HCT116 (cell line): ENCODE data around the gene SSUH2. TPM values are rescaled to one million over a fixed set of nuclear protein-coding genes. Genes with fewer than 3 reads are reported as not detected.

Experiments
- ATAC-seq: fragments of 200-7000 bp; cut with Tn5 transposase; 2 replicates; pipeline ENCODE4 v1.9.1; 2020; ENCODE audit warnings: mild to moderate bottlenecking, moderate library complexity
- BruUV-seq: library from RNA; stranded (reverse); fragments of 400-500 nt; replicated peaks from 2 replicates; lab custom pipeline; 2021; lab: Mats Ljungman, UMichigan
- CTCF ChIA-PET: fragments of 300-600 bp; sonication (Branson Sonifier 250); formaldehyde crosslinking; loops from one replicate; lab custom pipeline; 2021; ENCODE audit warnings: antibody characterized with exemption; lab: Charles Lee
- POLR2A ChIA-PET: fragments of 300-600, 350-600 bp; sonication (Branson Sonifier 250); formaldehyde crosslinking; loops from one replicate; lab custom pipeline; 2021; ENCODE audit warnings: antibody characterized with exemption; lab: Charles Lee
- RAD21 ChIA-PET, 2 experiments: fragments of 300-600 bp; sonication (Branson Sonifier 250); formaldehyde crosslinking; loops; one replicate each; lab custom pipeline; 2023; ENCODE audit warnings: low total read pairs in 2 of 2; ENCODE audit not compliant: uncharacterized antibody in 2 of 2, unreplicated experiment in 2 of 2, low non-redundant PET in 1 of 2; lab: Charles Lee
- DNase-seq: peaks from one replicate; pipeline ENCODE4 v3.0.0-alpha.2; 2010; ENCODE audit warnings: low read depth, low spot score
- H2AFZ ChIP-seq: fragments of 200-600 bp; shearing (Covaris generic), sonication (generic); 2 replicates; pipeline ENCODE4 v1.6.1; 2017; ENCODE audit warnings: low read depth, mixed run types, mixed read lengths, antibody characterized with exemption, low read length; ENCODE audit not compliant: poor library complexity, severe bottlenecking
- H3K27ac ChIP-seq: 2 replicates; pipeline ENCODE4 v1.5.1; 2012; ENCODE audit warnings: low read depth, low read length
- H3K27me3 ChIP-seq: fragments of 200-600 bp; sonication (generic); 2 replicates; pipeline ENCODE4 v1.6.1; 2016; ENCODE audit warnings: mixed run types, low read length, mixed read lengths; ENCODE audit not compliant: insufficient read depth
- H3K36me3 ChIP-seq, 2 experiments: fragments of 200-500 bp in 1 of 2; fragments of 200-600 bp in 1 of 2; sonication (Bioruptor generic) in 1 of 2; sonication (generic) in 1 of 2; 2 replicates each; pipeline versions ENCODE4 v1.5.1 to v1.6.1; 2014 to 2016; ENCODE audit warnings: low read length in 2 of 2, inconsistent platforms in 1 of 2, mixed read lengths in 1 of 2, mixed run types in 1 of 2; ENCODE audit not compliant: insufficient read depth in 2 of 2, control insufficient read depth in 1 of 2
- H3K4me1 ChIP-seq, 2 experiments: fragments of 200-600 bp in 1 of 2; sonication (generic) in 1 of 2; 2 replicates each; pipeline versions ENCODE4 v1.5.1 to v1.6.1; 2012 to 2017; ENCODE audit warnings: low read length in 2 of 2, inconsistent platforms in 1 of 2, mild to moderate bottlenecking in 1 of 2, mixed read lengths in 1 of 2, mixed run types in 1 of 2, moderate library complexity in 1 of 2; ENCODE audit not compliant: insufficient read depth in 2 of 2, control insufficient read depth in 1 of 2
- H3K4me2 ChIP-seq: fragments of 200-600 bp; sonication (generic); 2 replicates; pipeline ENCODE4 v1.6.1; 2017; ENCODE audit warnings: mixed run types, low read length, mixed read lengths
- H3K4me3 ChIP-seq, 2 experiments: fragments of 200-600 bp in 1 of 2; sonication (generic) in 1 of 2; replicated peaks in 1 of 2; 2 replicates each; pipeline ENCODE4 v1.5.1; 2011 to 2016; ENCODE audit warnings: low read length in 2 of 2, control low read depth in 1 of 2, low read depth in 1 of 2, mild to moderate bottlenecking in 1 of 2, mixed read lengths in 1 of 2, mixed run types in 1 of 2
- H3K79me2 ChIP-seq: fragments of 200-600 bp; sonication (generic); 2 replicates; pipeline ENCODE4 v1.6.1; 2017; ENCODE audit warnings: mild to moderate bottlenecking, mixed run types, low read length, moderate library complexity, mixed read lengths; ENCODE audit not compliant: insufficient read depth
- H3K9ac ChIP-seq: fragments of 200-600 bp; sonication (generic); 2 replicates; pipeline ENCODE4 v1.6.1; 2016; ENCODE audit warnings: low read length, mixed read lengths
- H3K9me2 ChIP-seq: fragments of 200-600 bp; sonication (generic), shearing (Covaris generic); 2 replicates; pipeline ENCODE4 v1.6.1; 2017; ENCODE audit warnings: mixed run types, mild to moderate bottlenecking, moderate library complexity; ENCODE audit not compliant: insufficient read depth
- H3K9me3 ChIP-seq, 2 experiments: fragments of 200-500 bp in 1 of 2; fragments of 200-600 bp in 1 of 2; sonication (Bioruptor generic) in 1 of 2; sonication (generic) in 1 of 2; 2 replicates each; pipeline ENCODE4 v1.6.1; 2014 to 2017; ENCODE audit warnings: low read length in 2 of 2, mixed read lengths in 2 of 2, inconsistent platforms in 1 of 2, low read depth in 1 of 2, mild to moderate bottlenecking in 1 of 2, mixed run types in 1 of 2, moderate library complexity in 1 of 2; ENCODE audit not compliant: control insufficient read depth in 1 of 2, insufficient read depth in 1 of 2
- H4K20me1 ChIP-seq: fragments of 200-600 bp; sonication (generic), shearing (Covaris generic); 2 replicates; pipeline ENCODE4 v1.6.1; 2017; ENCODE audit warnings: mixed run types, mild to moderate bottlenecking, moderate library complexity; ENCODE audit not compliant: insufficient read depth
- CBX3 ChIP-seq: IDR thresholded peaks from 2 replicates; pipeline ENCODE4 v1.6.1; 2012; ENCODE audit warnings: low read depth
- CEBPB ChIP-seq: IDR thresholded peaks from 2 replicates; pipeline ENCODE4 v1.6.1; 2012; ENCODE audit warnings: low read depth
- EGR1 ChIP-seq: IDR thresholded peaks from 2 replicates; pipeline ENCODE4 v1.6.1; 2012; ENCODE audit warnings: low read depth
- EZH2phosphoT487 ChIP-seq: fragments of 200-600 bp; IDR thresholded peaks from 2 replicates; pipeline ENCODE4 v1.6.1; 2018; ENCODE audit warnings: antibody characterized with exemption, borderline replicate concordance
- FOSL1 ChIP-seq: IDR thresholded peaks from 2 replicates; pipeline ENCODE4 v1.6.1; 2012; ENCODE audit warnings: low read depth
- JUND ChIP-seq: IDR thresholded peaks from 2 replicates; pipeline ENCODE4 v1.6.1; 2012
- POLR2A ChIP-seq: IDR thresholded peaks from 2 replicates; pipeline ENCODE4 v1.7.0; 2011; ENCODE audit warnings: borderline replicate concordance; ENCODE audit not compliant: insufficient read depth, insufficient read length; ENCODE audit errors: extremely low read depth
- POLR2AphosphoS5 ChIP-seq: IDR thresholded peaks from 2 replicates; pipeline ENCODE4 v1.6.1; 2011; ENCODE audit warnings: mild to moderate bottlenecking, low read depth, low read length, moderate library complexity
- RAD21 ChIP-seq: IDR thresholded peaks from 2 replicates; pipeline ENCODE4 v1.6.1; 2012; ENCODE audit warnings: low read depth, mild to moderate bottlenecking
- SIN3A ChIP-seq: IDR thresholded peaks from 2 replicates; pipeline ENCODE4 v1.6.1; 2012; ENCODE audit warnings: low read depth
- SP1 ChIP-seq: IDR thresholded peaks from 2 replicates; pipeline ENCODE4 v1.6.1; 2012; ENCODE audit warnings: low read depth
- SRF ChIP-seq: IDR thresholded peaks from 2 replicates; pipeline ENCODE4 v1.6.1; 2012; ENCODE audit warnings: low read depth
- TCF7L2 ChIP-seq: IDR thresholded peaks from 2 replicates; pipeline ENCODE4 v1.7.0; 2011; ENCODE audit warnings: borderline replicate concordance, inconsistent platforms; ENCODE audit not compliant: insufficient read depth, insufficient read length; ENCODE audit errors: extremely low read depth
- ZBTB33 ChIP-seq: IDR thresholded peaks from 2 replicates; pipeline ENCODE4 v1.6.1; 2011; ENCODE audit warnings: mild to moderate bottlenecking, low read length, moderate library complexity; ENCODE audit not compliant: insufficient replicate concordance; ENCODE audit errors: extremely low read depth
- ZNF274 ChIP-seq: fragments of 200-500 bp; sonication (Bioruptor generic); IDR thresholded peaks from 2 replicates; pipeline ENCODE4 v1.6.1; 2014; ENCODE audit warnings: mild to moderate bottlenecking, low read depth, low read length, inconsistent platforms
- intact Hi-C: fragments of 100-400 bp; cut with micrococcal nuclease; formaldehyde crosslinking; loops from 2 replicates; pipeline ENCODE4 v1.10.0; 2022
- total RNA-seq: library from RNA; stranded (reverse); gene quantifications from one replicate; pipeline ENCODE4 v1.2.1, GENCODE V29; 2021; ENCODE audit not compliant: unreplicated experiment

SSUH2 gene
- total RNA-seq, 1 experiment from 2014 or later: 0.76 TPM

- ChIA-PET CTCF (no interaction called here), RAD21 (no interaction called here), POLR2A (no interaction called here)
- no peaks in the 10 kb centered on the region for H3K27me3 ChIP-seq
- BruUV-seq: no TSS peak
- H3K4me3 ChIP-seq: no peak overlapping the region
- H3K79me2 ChIP-seq: no peaks in the 10 kb centered on the region
- H3K27ac ChIP-seq: no peak overlapping the region
- H4K20me1 ChIP-seq: no peaks in the 10 kb centered on the region
- DNase-seq (peak; percentile 21), ATAC-seq (peak; percentile 68)
- peak; percentile 74; the same call in 1 of the 2 replicates for TF ChIP-seq CBX3
- TF ChIP-seq RAD21: no peak
- TF ChIP-seq SP1: 0 out of 2 replicates have a peak, but pooled peaks have one; percentile 10
- TF ChIP-seq FOSL1: peak; percentile 65
- TF ChIP-seq JUND: peak; percentile 59
- H3K9me3 ChIP-seq: no peaks in the 10 kb centered on the region
- H3K4me2 ChIP-seq: peak overlapping the region; percentile 59
- H3K36me3 ChIP-seq: no peaks in the 10 kb centered on the region
- no peak overlapping the region for H2AFZ ChIP-seq
- no peak overlapping the region for H3K9ac ChIP-seq
- intact Hi-C loops: no loop called here
- H3K9me2 ChIP-seq: no peaks in the 10 kb centered on the region
- peaks cover 9 to 17% of the 10 kb centered on the region in 2 experiments for H3K4me1 ChIP-seq
These were observed 1.1 kb upstream of the SSUH2 start for GRCh38 chr3:8645712-8646111.

DNA sequence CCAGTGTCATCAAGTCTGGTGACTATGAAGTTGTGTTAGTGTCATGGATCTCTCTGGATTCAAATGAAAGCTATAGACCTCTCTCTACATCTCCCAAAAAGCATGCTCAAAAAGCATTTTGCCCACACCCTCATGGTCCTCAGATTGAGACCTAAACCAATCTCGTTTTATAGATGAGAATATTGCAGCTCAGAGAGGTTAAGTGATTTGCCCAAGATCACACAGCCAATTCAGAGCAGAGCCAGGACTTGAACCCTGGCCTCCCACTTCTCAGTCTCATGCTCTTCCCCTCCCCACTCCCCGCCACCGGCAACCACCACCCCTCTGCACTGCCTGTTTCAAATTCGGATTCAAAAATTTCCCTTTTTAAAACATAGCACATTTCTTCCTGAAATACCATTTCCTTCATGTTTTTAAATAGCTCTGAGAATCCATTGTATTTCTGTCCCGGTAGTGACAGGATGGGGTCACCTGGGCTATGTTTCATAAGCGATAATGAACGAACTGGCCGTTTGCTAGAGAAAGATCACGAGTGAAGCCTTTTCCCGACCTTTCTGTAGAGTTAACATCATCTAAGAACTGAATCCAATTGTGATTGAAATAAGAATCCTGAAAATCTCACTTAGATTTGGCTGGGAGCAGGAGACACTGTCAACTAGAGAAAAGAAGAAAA lies 769 bp downstream of the SSUH2 start:
- Histone ChIP-seq H3K27ac (no peak overlapping the region), H3K9ac (no peak overlapping the region), H3K4me2 (no peak overlapping the region), H2AFZ (no peak overlapping the region), H3K4me1 (peaks cover 9 to 17% of the 10 kb centered on the region in 2 experiments), H3K36me3 (no peaks in the 10 kb centered on the region), H3K9me3 (no peaks in the 10 kb centered on the region), H4K20me1 (no peaks in the 10 kb centered on the region), H3K9me2 (no peaks in the 10 kb centered on the region), H3K27me3 (no peaks in the 10 kb centered on the region), H3K4me3 (no peak overlapping the region), H3K79me2 (no peaks in the 10 kb centered on the region)
- ChIA-PET POLR2A (no interaction called here), RAD21 (no interaction called here), CTCF (no interaction called here)
- DNase-seq: no peak
- intact Hi-C loops: no loop called here
- no TSS peak for BruUV-seq
- TF ChIP-seq TCF7L2 (no peak), SRF (no peak), EGR1 (no peak), FOSL1 (no peak), ZNF274 (no peak), EZH2phosphoT487 (no peak), POLR2AphosphoS5 (no peak), ZBTB33 (no peak), CEBPB (no peak), SIN3A (no peak), POLR2A (no peak)
- ATAC-seq: no peak
